NCI-H345 (cell line): ENCODE data around the gene BNIP3.

Source experiments
- DNase-seq: peaks from one replicate; lab custom pipeline; 2025; lab: John Stamatoyannopoulos, UW

The BNIP3 gene

GRCh38 chr10:131981429-131982184, at the start of gene BNIP3:
TSS of gene BNIP3 (minus strand) at chr10:131981923. CDS start at chr10:131981806, 117 bp downstream.
- peak; percentile 92 for DNase-seq

GRCh38 chr10:132030898-132031463, 49.3 kb upstream of the BNIP3 start:
- DNase-seq: peak; percentile 75

GRCh38 chr10:132028706-132029105, 47.0 kb upstream of the BNIP3 start:
- DNase-seq: no peak

GRCh38 chr10:132027423-132027983, 45.8 kb upstream of the BNIP3 start:
- no peak for DNase-seq

GRCh38 chr10:132023092-132023811, 41.5 kb upstream of the BNIP3 start:
- DNase-seq: peak; percentile 47

- DNase-seq: no peak
These were observed 40.5 kb upstream of the BNIP3 start for GRCh38 chr10:132022241-132022640.

GRCh38 chr10:132021504-132022143, 39.9 kb upstream of the BNIP3 start:
- no peak for DNase-seq

- no peak for DNase-seq
These were observed 39.3 kb upstream of the BNIP3 start for GRCh38 chr10:132021046-132021445.

- no peak for DNase-seq
These were observed 38.7 kb upstream of the BNIP3 start for GRCh38 chr10:132020456-132020855.

- no peak for DNase-seq
These were observed 37.6 kb upstream of the BNIP3 start for GRCh38 chr10:132019366-132019765.

- DNase-seq: no peak
These were observed 36.7 kb upstream of the BNIP3 start for GRCh38 chr10:132018446-132018845.

GRCh38 chr10:132016514-132016913, 34.8 kb upstream of the BNIP3 start:
- no peak for DNase-seq

- DNase-seq: no peak
These were observed 29.7 kb upstream of the BNIP3 start for GRCh38 chr10:132011445-132011844.

GRCh38 chr10:132011024-132011423, 29.3 kb upstream of the BNIP3 start:
- no peak for DNase-seq

- no peak for DNase-seq
These were observed 28.8 kb upstream of the BNIP3 start for GRCh38 chr10:132010483-132010882.

GRCh38 chr10:132009575-132009974, 27.9 kb upstream of the BNIP3 start:
- no peak for DNase-seq

- no peak for DNase-seq
These were observed 26.0 kb upstream of the BNIP3 start for GRCh38 chr10:132007681-132008080.

- DNase-seq: no peak
These were observed 25.2 kb upstream of the BNIP3 start for GRCh38 chr10:132006966-132007365.

- DNase-seq: no peak
These were observed 23.4 kb upstream of the BNIP3 start for GRCh38 chr10:132005147-132005546.

- DNase-seq: no peak
These were observed 22.3 kb upstream of the BNIP3 start for GRCh38 chr10:132004052-132004451.

- DNase-seq: no peak
These were observed 21.7 kb upstream of the BNIP3 start for GRCh38 chr10:132003282-132003924.

- DNase-seq: no peak
These were observed 20.3 kb upstream of the BNIP3 start for GRCh38 chr10:132002004-132002403.
